ENCODE measurements around the gene KRT17.
A peak's percentile ranks its signal among the peaks of the same experiment; 100 is the strongest.

KRT17 gene

GRCh38 chr17:41664587-41665565, 40.5 kb upstream of the KRT17 start:
- DNase-seq (ENCODE audit: low read depth), result peak; percentile 45
- peak overlapping the region; percentile 36 for H3K4me3 ChIP-seq (ENCODE audit: control insufficient read depth, low read depth, low read length)
- TF ChIP-seq CTCF (conservative IDR thresholded peaks at IDR 0.05; ENCODE audit: control insufficient read depth, insufficient read depth, low read depth, low read length), result no peak

- DNase-seq (ENCODE audit: low read depth), result no peak
- no peak for TF ChIP-seq CTCF (conservative IDR thresholded peaks at IDR 0.05; ENCODE audit: control insufficient read depth, insufficient read depth, low read depth, low read length)
- H3K4me3 ChIP-seq (ENCODE audit: control insufficient read depth, low read depth, low read length), result no peak overlapping the region
Observed at GRCh38 chr17:41664172-41664457, 39.7 kb upstream of the KRT17 start.

GRCh38 chr17:41663451-41664171, 39.2 kb upstream of the KRT17 start:
- no peak for TF ChIP-seq CTCF (conservative IDR thresholded peaks at IDR 0.05; ENCODE audit: control insufficient read depth, insufficient read depth, low read depth, low read length)
- no peak for DNase-seq (ENCODE audit: low read depth)
- H3K4me3 ChIP-seq (ENCODE audit: control insufficient read depth, low read depth, low read length), result no peak overlapping the region

- H3K4me3 ChIP-seq (ENCODE audit: control insufficient read depth, low read depth, low read length), result no peak overlapping the region
- TF ChIP-seq CTCF (conservative IDR thresholded peaks at IDR 0.05; ENCODE audit: control insufficient read depth, insufficient read depth, low read depth, low read length), result no peak
- no peak for DNase-seq (ENCODE audit: low read depth)
Observed at GRCh38 chr17:41660221-41660711, 35.9 kb upstream of the KRT17 start.

GRCh38 chr17:41659427-41660212, 35.2 kb upstream of the KRT17 start:
- no peak overlapping the region for H3K4me3 ChIP-seq (ENCODE audit: control insufficient read depth, low read depth, low read length)
- DNase-seq (ENCODE audit: low read depth), result no peak
- TF ChIP-seq CTCF (conservative IDR thresholded peaks at IDR 0.05; ENCODE audit: control insufficient read depth, insufficient read depth, low read depth, low read length), result no peak

- H3K4me3 ChIP-seq (ENCODE audit: control insufficient read depth, low read depth, low read length), result no peak overlapping the region
- TF ChIP-seq CTCF (conservative IDR thresholded peaks at IDR 0.05; ENCODE audit: control insufficient read depth, insufficient read depth, low read depth, low read length), result no peak
- no peak for DNase-seq (ENCODE audit: low read depth)
Observed at GRCh38 chr17:41658846-41659245, 34.5 kb upstream of the KRT17 start.
